Activated gamma-delta T cell (primary cell): Measurements from ENCODE around the gene STON2.
"Not testable (repeated sequence)": the region's sequence is repeated elsewhere in the genome, so short reads cannot be mapped to it uniquely, and the experiment has no call there.

ENCODE experiments used
- DNase-seq: peaks from one replicate; lab custom pipeline; 2025; lab: John Stamatoyannopoulos, UW

STON2 gene

DNA sequence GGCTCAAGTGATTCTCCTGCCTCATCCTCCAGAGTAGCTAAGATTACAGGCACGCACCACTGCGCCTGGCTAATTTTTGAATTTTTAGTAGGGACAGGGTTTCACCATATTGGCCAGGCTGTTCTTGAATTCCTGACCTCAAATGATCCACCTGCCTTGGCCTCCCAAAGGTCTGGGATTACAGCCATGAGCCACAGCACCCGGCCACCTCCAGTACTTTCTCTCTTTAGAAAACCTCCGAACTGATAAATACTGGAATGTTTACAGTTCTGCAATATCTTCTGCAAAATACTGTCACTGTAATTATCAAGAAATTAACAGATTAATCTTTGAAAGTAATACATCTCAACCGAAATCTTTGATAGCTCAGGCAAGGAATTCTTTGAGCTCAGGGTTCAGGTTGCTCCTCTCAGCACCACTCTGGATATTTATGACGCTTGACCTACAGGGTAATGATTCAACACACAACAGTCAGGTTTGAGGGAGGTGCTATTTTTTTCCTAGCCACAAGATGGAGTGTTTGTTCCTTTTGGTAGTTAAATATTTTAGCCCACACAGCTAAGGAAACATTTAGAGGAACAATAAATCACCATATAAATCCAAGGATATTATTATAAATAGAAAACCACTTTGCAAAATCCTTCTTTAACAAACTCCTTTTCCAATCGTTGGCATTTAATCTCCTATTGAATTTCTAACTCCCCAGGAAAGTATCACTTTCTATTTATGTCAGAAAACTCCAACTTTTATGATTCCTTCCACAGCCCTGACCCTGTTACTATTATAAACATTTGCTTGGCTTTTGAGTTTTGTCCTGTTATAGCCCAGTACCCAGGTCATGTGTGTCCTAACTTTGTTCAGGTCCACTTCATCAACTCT, 130.8 kb downstream of the STON2 start:
- DNase-seq, result no peak

DNA sequence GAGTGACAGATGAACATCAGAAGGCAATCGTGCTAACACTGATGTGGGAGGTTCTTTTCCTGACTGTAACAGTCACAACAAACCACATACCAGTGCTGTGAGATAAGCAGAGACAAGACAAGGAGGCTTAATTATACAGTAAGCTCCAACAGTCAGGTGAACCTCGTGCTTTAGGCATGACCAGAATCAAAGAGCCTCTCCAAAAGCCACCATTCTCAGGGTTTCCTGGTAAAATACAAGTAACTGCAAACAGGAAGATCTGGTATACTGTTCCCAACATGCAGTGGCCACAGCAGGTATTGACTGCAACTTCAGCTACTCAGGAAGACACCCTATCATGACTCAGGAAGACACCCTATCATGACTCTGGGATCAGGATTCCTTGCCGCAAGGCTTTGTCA, 132.1 kb downstream of the STON2 start:
- DNase-seq, result no peak

DNA sequence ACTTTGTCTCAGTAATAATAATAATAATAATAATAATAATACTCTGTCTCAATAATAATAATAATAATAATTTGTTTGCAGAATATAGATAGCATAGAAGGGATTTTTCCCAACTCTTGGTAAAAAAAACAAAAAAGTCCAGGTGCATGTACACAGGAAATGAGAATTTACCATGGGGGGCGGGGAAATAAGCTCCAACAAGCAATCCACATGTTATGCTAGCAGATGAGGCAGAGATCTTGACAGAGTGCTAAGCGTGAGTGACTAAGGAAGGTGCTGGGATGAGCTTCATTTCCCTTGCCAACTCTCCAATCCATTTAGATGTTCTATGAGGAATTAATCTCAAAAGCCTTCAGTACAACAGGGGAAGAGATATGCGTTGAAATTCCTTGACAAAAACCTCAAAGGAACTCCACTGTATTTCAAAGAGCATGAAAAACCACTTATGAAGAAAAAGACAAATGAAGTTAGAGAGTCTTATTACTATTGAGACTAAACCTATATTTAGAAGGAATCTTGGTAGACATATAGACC, 134.4 kb downstream of the STON2 start:
- no peak for DNase-seq

DNA sequence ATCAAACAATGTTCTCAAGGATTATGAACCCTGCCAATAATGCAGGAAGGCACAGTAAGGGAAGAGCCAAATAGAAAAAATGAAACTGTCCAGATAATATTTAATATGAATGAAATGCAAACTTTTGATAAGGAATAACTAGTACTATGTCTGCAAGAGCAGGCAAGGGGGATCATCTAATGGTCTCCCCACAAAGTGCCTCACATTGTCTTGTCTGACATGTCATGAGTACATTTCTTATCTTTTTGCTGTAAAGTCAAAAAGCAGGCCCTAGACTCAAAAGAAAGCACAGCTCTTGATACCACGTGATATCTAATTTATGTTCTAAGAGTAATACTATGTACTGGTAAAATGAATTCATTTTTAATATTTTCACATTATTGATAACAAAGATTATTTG, 135.5 kb downstream of the STON2 start:
- no peak for DNase-seq

DNA sequence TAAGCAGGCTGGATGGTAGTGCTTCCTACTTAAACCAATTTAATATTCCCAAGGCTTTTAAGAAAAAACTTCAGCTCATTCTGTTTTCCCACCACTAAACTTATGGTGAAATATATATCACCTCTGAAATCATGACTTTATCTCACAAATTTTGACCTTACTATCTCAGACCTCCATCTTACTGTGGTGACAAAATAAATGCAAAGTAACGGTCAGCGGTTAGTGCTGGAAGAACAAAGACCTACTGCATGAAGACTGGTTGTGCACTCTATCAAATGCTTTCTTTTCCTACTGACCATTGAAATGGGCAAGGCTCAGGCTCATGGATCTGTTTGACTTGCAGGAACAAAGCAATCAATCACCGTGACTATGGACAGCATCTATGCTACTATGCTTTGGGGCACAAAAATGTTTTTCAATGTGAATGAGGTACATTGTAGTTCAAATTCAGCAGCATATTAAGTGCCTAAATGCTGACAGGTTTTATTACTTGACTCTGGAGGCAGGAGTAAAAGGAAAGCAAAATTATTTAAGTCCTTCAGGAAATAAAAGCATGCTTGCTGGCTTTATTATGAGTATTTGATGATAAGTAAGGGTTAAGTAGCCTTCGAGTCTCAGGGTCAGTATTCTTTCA, 136.2 kb downstream of the STON2 start:
- no peak for DNase-seq

DNA sequence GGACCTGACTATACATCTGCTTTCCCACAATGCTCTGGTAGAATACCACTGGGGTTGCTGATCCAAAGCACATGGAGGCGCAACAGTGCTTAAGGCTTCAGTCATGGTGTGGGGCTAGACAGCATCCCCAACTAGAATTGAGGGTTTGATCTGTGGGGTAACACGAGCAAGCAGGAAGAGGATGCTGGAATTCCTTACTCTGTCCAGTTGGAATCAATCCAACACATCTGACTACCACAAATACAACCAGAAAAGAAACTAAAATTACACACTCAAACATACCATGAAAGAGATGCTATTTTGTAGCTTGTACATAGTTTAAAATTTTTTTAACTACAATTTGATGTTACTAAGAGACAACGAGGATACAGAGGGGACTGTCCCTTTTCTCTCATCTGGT, 138.9 kb downstream of the STON2 start:
- DNase-seq, result no peak

DNA sequence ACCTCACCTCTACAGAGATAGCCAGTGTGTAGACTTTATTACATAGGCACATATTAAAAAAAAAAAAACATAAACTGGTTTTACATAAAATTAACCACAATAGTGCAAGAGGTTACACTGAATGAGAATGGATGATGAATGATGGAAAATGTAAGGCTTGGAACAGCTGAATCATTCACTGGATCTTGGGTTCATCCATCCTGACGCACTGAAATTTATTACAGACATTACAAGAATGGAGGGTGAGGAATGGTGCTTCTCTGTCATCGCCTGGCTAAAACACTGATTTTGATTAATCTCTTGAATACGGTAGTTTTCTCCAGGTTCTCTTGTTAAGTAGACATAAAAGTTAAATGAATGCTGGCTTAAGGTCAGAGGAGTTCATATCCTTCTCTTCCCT, 139.4 kb downstream of the STON2 start:
- no peak for DNase-seq

DNA sequence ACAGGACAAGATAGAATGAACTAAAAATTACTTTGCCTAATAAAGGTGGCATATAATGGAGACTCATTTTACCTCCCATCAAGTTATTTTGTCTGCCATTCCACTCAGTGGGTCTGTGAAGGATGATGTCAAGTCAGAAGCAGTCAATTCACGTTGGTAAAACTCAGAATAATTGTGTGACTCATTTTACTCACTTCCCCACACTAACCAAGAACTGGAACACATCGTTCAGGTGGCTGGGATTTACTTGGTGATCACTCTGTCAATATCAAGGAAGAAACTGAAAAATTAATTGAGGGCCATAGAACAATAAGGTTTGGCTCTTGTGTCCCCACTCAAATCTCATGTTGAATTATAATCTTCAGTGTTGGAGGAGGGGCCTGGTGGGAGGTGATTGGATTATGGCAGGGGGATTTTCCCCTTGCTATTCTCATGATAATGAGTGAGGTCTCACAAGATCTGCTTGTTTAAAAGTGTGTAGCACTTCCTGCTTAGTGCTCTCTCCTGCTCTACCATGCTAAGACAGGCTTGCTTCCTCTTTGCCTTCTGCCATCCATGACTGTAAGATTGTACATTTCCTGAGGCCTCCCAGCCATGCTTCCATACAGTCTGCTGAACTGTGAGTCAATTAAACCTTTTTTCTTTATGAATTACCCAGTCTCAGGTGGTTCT, 143.7 kb downstream of the STON2 start:
- DNase-seq, result no peak

DNA sequence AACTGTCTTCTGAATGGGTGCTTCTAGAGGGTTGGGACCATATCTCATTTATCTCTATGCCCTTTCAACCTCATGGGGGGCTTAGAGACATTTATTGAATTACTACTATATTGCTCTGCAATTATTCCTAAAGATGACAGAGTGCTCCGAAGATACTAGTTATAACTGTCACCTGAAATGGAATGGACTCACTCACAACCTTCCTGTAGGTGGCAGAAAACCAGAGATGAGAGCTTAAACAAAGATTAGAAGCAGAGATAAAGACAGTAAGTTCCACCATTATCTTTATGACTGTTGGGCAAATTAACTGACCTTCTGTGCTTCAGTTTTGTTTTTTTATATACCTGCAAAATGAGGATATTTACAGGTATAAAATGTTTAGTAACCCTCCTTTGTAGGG, 147.8 kb downstream of the STON2 start:
- no peak for DNase-seq

DNA sequence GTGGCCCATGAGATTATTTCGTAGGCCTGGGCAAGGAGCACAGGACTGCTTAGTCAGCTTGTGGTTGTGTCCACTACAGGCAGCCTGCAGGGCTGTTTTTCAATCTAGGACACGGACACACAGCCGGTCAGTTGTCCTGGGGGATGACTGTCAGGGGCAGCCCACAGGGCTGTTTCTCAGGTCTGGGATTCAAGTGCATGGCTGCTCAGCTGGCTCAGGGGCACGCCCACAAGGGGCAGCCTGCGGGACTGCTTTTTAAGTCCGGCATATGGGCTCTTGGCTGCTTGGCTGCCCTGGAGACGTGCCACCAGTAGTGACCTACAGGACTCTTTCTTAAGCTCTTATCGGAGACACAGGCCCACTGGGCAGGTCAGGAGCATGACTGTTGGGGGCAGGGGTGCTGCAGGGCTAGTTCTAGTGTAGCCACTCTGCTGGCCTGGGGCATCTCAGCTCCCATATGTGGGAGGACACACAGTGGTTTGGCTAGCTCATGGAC, 152.8 kb downstream of the STON2 start:
- DNase-seq, result no peak

DNA sequence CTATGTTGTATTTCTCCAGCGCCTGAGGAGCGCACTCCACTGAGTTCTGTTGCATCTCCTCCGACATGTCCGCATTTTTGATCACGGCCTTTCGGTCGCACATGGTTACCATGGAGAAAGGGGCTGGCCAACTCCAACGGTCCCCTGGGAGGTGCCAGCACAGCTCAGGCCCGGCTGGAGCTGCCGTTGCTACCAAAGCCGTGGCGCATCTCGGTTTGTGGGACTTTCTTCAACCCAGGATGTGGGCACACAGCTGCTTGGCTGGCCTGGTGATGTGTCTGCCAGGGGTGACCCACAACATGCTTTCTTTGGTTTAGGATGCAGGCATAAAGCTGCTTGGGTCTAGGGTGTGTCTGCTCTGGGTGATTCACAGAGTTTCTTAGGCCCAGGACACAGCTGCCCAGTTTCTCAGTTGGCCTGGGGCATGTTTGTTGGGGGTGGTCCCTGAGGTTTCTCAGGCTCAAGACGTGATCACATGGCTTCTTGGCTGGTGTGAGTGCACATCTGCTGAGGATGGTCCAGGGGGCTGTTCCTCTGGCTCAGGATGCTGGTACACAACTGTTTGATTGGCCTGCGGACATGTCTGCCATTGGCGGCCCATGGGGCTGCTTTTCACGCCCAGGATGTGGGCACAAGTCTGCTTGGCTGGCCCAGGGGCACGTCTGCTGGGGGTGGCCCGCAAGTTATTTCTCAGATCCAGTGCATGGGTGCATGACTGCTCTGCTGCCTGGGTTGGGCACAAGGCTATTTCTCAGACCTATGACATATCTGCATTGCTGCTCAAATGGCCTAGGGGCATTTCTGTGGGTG, 153.5 kb downstream of the STON2 start:
- DNase-seq, result no peak

DNA sequence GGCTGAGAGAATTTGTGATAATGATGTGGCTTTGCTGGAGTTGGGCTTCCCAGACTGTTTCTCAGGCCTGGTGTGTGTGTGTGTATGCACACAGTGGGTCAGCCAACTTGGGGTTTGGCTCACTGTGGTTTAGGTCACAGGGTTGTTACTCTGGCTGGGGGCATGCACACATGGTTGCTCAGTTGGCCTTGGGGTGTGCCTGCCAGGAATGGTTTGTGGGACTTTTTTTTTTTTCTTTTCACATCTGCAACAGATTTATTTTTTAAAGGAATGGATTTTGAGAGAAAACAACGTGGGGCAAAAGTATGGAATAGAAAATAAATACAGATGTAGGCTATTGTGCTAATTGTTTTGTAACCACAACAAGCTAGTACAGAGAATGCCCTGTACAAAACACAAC, 154.4 kb downstream of the STON2 start:
- DNase-seq, result no peak

DNA sequence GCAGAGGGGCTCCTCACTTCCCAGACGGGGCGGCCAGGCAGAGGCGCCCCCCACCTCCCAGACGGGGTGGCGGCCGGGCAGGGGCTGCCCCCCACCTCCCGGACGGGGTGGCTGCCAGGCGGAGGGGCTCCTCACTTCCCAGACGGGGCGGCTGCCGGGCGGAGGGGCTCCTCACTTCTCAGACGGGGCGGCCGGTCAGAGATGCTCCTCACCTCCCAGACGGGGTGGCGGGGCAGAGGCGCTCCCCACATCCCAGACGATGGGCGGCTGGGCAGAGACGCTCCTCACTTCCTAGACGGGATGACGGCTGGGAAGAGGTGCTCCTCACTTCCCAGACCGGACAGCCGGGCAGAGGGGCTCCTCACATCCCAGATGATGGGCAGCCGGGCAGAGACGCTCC, 155.7 kb downstream of the STON2 start:
- DNase-seq, result not testable (repeated sequence)

DNA sequence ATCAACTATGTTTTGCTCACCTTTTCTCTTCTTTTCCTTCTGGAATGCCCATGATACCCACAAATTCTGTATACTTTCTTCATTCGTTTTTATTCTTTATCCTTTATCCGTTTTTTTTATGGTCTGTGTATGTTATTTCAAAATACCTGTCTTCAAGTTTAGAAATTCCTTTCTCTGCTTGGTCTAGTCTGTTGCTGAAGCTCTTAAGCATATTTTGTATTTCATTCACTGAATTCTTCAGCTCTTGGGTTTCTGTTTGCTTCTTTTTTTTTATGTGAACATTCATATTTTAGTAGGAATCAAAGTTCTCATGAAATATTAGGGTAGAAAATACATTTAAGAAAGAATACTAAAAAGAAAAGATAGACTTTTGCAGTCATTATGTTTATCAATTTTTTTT, 156.6 kb downstream of the STON2 start:
- no peak for DNase-seq

DNA sequence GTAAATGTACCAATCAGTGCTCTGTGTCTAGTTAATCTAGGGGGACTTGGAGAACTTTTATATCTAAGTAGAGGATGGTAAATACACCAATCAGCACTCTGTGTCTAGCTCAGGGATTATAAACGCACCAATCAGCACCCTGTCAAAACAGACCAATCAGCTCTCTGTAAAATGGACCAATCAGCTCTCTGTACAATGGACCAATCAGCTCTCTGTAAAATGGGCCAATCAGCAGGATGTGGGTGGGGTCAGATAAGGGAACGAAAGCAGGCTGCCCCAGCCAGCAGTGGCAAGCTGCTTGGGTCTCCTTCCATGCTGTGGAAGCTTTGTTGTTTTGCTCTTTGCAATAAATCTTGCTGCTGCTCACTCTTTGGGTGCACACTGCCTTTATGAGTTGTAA, 163.3 kb downstream of the STON2 start:
- not testable (repeated sequence) for DNase-seq

DNA sequence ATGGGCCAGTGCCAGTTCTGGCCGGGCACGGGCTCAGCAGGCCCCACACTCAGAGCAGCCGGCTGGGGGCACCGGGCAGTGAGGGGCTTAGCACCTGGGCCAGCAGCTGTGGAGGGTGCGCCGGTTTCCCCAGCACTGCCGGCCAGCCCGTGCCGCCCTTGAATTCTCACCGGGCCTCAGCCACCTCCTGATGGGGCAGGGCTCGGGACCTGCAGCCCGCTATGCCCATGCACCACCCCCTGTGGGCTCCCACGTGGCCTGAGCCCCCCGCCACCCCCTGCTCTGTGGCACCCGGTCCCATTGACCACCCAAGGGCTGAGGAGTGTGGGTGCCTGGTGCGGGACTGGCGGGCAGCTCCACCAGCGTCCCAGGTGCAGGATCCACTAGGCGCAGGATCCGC, 164.0 kb downstream of the STON2 start:
- no peak for DNase-seq

DNA sequence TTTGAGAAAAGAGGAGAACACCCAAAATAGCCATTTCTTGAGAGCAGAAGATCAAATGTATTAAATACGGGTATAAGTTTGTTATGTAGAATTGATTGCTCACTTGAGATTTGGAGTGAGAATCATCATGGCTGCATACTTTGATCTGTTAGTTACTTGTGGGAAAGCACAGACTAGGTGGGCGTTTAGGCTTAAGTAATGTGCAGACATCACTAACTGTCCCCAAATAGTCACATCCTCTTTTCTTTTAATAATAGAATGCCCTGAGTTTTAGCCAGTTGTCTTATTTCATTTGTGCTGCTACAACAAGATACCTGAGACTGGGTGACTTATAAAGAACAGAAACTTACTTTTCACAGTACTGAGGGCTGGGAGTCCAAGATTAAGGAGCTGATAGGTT, 165.0 kb downstream of the STON2 start:
- DNase-seq, result no peak

DNA sequence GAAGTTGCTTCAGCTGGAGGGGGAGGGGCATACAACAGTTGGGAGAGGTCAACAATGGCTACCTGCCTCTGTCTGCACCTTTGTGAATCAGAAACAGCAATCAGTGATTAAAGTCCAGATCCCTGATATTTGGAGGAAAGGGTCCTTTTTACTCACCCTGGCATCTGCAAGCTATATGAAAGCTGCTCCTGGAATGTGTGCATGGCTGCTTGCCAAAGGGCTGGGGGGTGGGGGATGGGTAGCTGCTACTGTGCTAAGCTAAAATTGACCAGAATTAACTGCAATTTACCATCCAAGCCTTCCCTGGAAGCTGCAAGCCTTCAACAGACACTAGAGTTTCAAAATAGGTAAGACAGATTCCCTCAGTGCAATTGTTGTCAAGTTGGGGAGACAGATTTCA, 165.8 kb downstream of the STON2 start:
- no peak for DNase-seq

DNA sequence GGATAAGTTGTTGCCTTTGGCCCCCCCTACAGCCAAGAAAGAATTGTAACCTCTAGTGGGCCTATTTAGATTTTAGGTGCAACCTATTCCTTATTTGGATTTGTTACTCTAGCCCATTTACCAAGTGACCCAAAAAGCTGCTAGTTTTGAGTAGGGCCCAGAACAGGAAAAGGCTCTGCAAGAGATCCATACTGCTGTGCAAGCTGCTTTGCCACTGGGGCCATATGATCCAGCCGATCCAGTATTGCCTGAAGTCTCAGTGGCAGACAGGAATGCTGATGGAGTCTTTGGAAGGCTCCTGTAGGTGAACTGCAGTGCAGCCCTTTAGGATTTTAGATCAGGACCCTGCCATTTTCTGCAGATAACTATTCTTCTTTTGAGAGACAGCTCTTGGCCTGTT, 166.5 kb downstream of the STON2 start:
- DNase-seq, result no peak

DNA sequence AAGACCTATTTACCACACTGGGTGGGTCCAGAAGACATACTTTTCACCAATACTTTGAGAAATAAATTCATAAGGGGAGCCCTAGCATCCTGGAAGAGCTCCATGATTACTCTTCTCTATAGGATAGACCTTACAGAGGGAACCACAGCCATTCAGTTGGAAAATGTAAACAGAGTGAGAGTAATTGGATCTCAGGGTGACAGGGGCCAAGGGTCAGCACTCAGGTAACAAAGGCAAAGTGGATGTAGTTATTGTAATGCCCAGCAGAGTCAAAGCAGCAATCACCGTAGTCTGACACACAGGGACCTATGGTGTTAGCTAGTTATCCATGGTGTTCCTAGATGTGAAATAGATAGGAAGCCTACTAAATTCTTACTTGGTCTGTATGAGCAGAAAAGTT, 168.6 kb downstream of the STON2 start:
- no peak for DNase-seq

DNA sequence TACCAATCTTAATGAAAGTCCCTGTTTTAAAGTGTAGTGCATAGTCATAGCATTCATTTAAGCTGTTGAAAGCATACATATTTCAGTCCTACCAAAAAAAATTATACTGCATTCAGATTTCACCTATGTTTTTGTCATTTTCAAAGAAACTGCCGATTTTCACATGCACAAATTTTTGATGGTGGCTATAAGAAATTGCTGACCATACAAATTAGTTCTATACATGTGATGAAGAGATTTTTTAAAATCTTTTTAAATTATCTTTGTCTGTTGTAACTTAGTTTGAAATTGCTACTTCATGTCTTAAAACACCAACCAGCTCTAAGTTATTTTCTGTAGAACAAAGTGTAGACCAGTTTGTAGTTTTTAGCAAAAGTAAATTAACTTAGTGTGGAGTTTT, 175.9 kb downstream of the STON2 start:
- no peak for DNase-seq

DNA sequence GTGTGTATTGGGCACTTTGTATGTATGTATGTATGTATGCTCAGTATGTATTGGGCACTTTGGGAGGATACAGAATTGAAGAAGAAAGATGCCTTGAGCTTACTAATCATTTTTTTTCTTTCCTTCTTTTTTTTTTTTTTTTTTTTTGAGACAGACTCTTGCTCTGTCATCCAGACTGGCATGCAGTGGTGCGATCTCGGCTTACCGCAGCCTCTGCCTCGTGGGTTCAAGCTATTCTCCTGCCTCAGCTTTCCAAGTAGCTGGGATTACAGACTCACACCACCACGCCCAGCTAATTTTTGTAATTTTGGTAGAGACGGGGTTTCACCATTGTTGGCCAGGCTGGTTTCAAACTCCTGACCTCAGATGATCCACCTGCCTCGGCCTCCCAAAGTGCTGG, 176.3 kb downstream of the STON2 start:
- DNase-seq, result not testable (repeated sequence)
